IMR-90 (cell line): Measurements from ENCODE around the gene SFXN2. TPM values are rescaled to one million over a fixed set of nuclear protein-coding genes. Genes with fewer than 3 reads are reported as not detected.

Source experiments
- ATAC-seq: fragments of 200-7000 bp; cut with Tn5 transposase; 2 replicates; pipeline ENCODE4 v1.9.1; 2020; ENCODE audit warnings: low read depth, mild to moderate bottlenecking, moderate library complexity
- BruUV-seq: library from RNA; stranded (reverse); fragments of 400-500 nt; replicated peaks from 2 replicates; lab custom pipeline; 2021; lab: Mats Ljungman, UMichigan
- CTCF ChIA-PET: fragments of 300-600 bp; formaldehyde crosslinking; extraction: SDS; loops from one replicate; lab custom pipeline; 2021; ENCODE audit warnings: antibody characterized with exemption; lab: Yijun Ruan, JAX
- POLR2A ChIA-PET: fragments of 300-600 bp; sonication (Branson Sonifier 250); formaldehyde crosslinking; loops from one replicate; lab custom pipeline; 2022; ENCODE audit warnings: antibody characterized with exemption; ENCODE audit not compliant: unreplicated experiment; lab: Charles Lee
- DNase-seq: peaks from one replicate; pipeline ENCODE4 v3.0.0; 2013
- H2AFZ ChIP-seq: replicated peaks from 2 replicates; pipeline ENCODE3; 2013; ENCODE audit warnings: low read length, mild to moderate bottlenecking; ENCODE audit not compliant: poor library complexity
- H2AK5ac ChIP-seq: 2 replicates; pipeline ENCODE4 v1.6.1; 2013; ENCODE audit warnings: low read depth, low read length, inconsistent platforms
- H2AK9ac ChIP-seq: replicated peaks from 2 replicates; pipeline ENCODE3; 2013; ENCODE audit warnings: mild to moderate bottlenecking, low read depth, low read length, moderate library complexity; ENCODE audit not compliant: poor library complexity
- H2BK120ac ChIP-seq: 2 replicates; pipeline ENCODE4 v1.6.1; 2013; ENCODE audit warnings: low read depth, low read length, inconsistent platforms
- H2BK15ac ChIP-seq: 3 replicates; pipeline ENCODE4 v1.6.1; 2013; ENCODE audit warnings: low read depth, low read length, inconsistent platforms
- H2BK20ac ChIP-seq: 2 replicates; pipeline ENCODE4 v1.6.1; 2013; ENCODE audit warnings: low read depth, mild to moderate bottlenecking, inconsistent platforms, low read length, moderate library complexity
- H2BK5ac ChIP-seq: 2 replicates; pipeline ENCODE4 v1.6.1; 2013; ENCODE audit warnings: mild to moderate bottlenecking, low read depth, low read length, inconsistent platforms; ENCODE audit not compliant: poor library complexity, severe bottlenecking
- H3K14ac ChIP-seq: replicated peaks from 2 replicates; pipeline ENCODE4 v1.6.1; 2013; ENCODE audit warnings: low read depth, low read length, inconsistent platforms
- H3K18ac ChIP-seq: 2 replicates; pipeline ENCODE4 v1.6.1; 2013; ENCODE audit warnings: low read depth, low read length, control low read depth
- H3K23ac ChIP-seq: 2 replicates; pipeline ENCODE4 v1.6.1; 2013; ENCODE audit warnings: low read depth, low read length, inconsistent platforms
- H3K27ac ChIP-seq: 2 replicates; pipeline ENCODE4 v1.5.1; 2013; ENCODE audit warnings: mild to moderate bottlenecking, control low read depth, low read length; ENCODE audit not compliant: insufficient read depth
- H3K27me3 ChIP-seq: 2 replicates; pipeline ENCODE4 v1.6.1; 2013; ENCODE audit warnings: low read length; ENCODE audit not compliant: control insufficient read depth, insufficient read depth
- H3K36me3 ChIP-seq: 2 replicates; pipeline ENCODE4 v1.6.1; 2013; ENCODE audit warnings: low read length, mixed read lengths; ENCODE audit not compliant: control insufficient read depth, insufficient read depth
- H3K4ac ChIP-seq: 2 replicates; pipeline ENCODE4 v1.6.1; 2013; ENCODE audit warnings: low read depth, low read length, inconsistent platforms
- H3K4me1 ChIP-seq: 2 replicates; pipeline ENCODE4 v1.6.1; 2013; ENCODE audit warnings: low read length, mixed read lengths; ENCODE audit not compliant: control insufficient read depth, insufficient read depth
- H3K4me2 ChIP-seq: 2 replicates; pipeline ENCODE4 v1.6.1; 2013; ENCODE audit warnings: low read depth, mild to moderate bottlenecking, control low read depth, low read length, moderate library complexity
- H3K4me3 ChIP-seq: 2 replicates; pipeline ENCODE4 v1.5.1; 2013; ENCODE audit warnings: low read depth, mild to moderate bottlenecking, control low read depth, low read length, moderate library complexity; ENCODE audit not compliant: insufficient read depth
- H3K56ac ChIP-seq: 2 replicates; pipeline ENCODE4 v1.6.1; 2013; ENCODE audit warnings: low read length, inconsistent platforms; ENCODE audit not compliant: insufficient read depth; ENCODE audit errors: extremely low read depth
- H3K79me1 ChIP-seq, 2 experiments: 2 replicates each; pipeline ENCODE4 v1.6.1; 2013; ENCODE audit warnings: low read length in 2 of 2, inconsistent platforms in 1 of 2, low read depth in 1 of 2
- H3K9ac ChIP-seq: 2 replicates; pipeline ENCODE4 v1.6.1; 2013; ENCODE audit warnings: low read depth, low read length, control low read depth
- H3K9me1 ChIP-seq: 2 replicates; pipeline ENCODE4 v1.6.1; 2013; ENCODE audit warnings: low read length, inconsistent platforms; ENCODE audit not compliant: insufficient read depth
- H3K9me3 ChIP-seq: 2 replicates; pipeline ENCODE4 v1.6.1; 2013; ENCODE audit warnings: low read length; ENCODE audit not compliant: control insufficient read depth, insufficient read depth
- H4K20me1 ChIP-seq: 2 replicates; pipeline ENCODE4 v1.6.1; 2013; ENCODE audit warnings: low read length, inconsistent platforms; ENCODE audit not compliant: insufficient read depth
- H4K5ac ChIP-seq: 2 replicates; pipeline ENCODE4 v1.6.1; 2013; ENCODE audit warnings: mild to moderate bottlenecking, low read depth, low read length, control low read depth
- H4K8ac ChIP-seq, 2 experiments: 2 replicates each; pipeline ENCODE4 v1.6.1; 2013; ENCODE audit warnings: low read depth in 2 of 2, low read length in 2 of 2, control low read depth in 1 of 2, inconsistent platforms in 1 of 2
- H4K91ac ChIP-seq: 2 replicates; pipeline ENCODE4 v1.6.1; 2013; ENCODE audit warnings: low read depth, low read length, inconsistent platforms; ENCODE audit not compliant: insufficient read depth
- BHLHE40 ChIP-seq: fragments of 150-350 bp; IDR thresholded peaks from 2 replicates; pipeline ENCODE4 v1.6.1; 2016; ENCODE audit warnings: mild to moderate bottlenecking, low read depth, low read length
- CTCF ChIP-seq: conservative IDR thresholded peaks from 2 replicates; pipeline ENCODE4 v1.5.1; 2012; ENCODE audit warnings: mild to moderate bottlenecking, low read depth, low read length, improper control_type of control experiment
- MAZ ChIP-seq: IDR thresholded peaks from 2 replicates; pipeline ENCODE4 v1.6.1; 2012; ENCODE audit warnings: low read depth, mild to moderate bottlenecking, low read length, improper control_type of control experiment, moderate library complexity, borderline replicate concordance
- MXI1 ChIP-seq: IDR thresholded peaks from 2 replicates; pipeline ENCODE4 v1.6.1; 2012; ENCODE audit warnings: low read depth, mild to moderate bottlenecking, low read length, moderate library complexity, borderline replicate concordance
- POLR2A ChIP-seq: IDR thresholded peaks from 2 replicates; pipeline ENCODE4 v1.6.1; 2012; ENCODE audit warnings: mild to moderate bottlenecking, low read depth, low read length
- RAD21 ChIP-seq: IDR thresholded peaks from 2 replicates; pipeline ENCODE4 v1.6.1; 2012; ENCODE audit warnings: low read length, improper control_type of control experiment
- WGBS, 2 experiments: methylation state at CpG; one replicate each; pipeline versions ENCODE4 v1.1.5 to v1.1.7; 2013; ENCODE audit warnings: missing lambda C conversion rate in 2 of 2; ENCODE audit not compliant: insufficient read length in 1 of 2; ENCODE audit errors: extremely low coverage in 2 of 2; 5-methylcytosine and 5-hydroxymethylcytosine counted together
- dilution Hi-C: fragments of 300-500 bp; cut with HindIII; formaldehyde crosslinking; loops from one replicate; pipeline ENCODE4 v1.14.3; 2018; ENCODE audit warnings: low sequenced_read_pairs; ENCODE audit not compliant: unreplicated experiment
- in situ Hi-C: fragments of 300-500 bp; cut with MboI; formaldehyde crosslinking; loops from 3 replicates; pipeline ENCODE4 v1.14.3; 2019; ENCODE audit warnings: low sequenced_read_pairs, inconsistent platforms, mixed read lengths
- intact Hi-C: fragments of 100-400 bp; cut with micrococcal nuclease; formaldehyde crosslinking; loops from 2 replicates; pipeline ENCODE4 v1.10.0; 2022
- polyA plus RNA-seq, 3 experiments: library from polyadenylated mRNA; depleted of rRNA; stranded (reverse); fragments of >200 nt; gene quantifications; 2 replicates each; pipeline ENCODE4 v1.2.3, GENCODE V29; 2012; ENCODE audit warnings: low replicate concordance in 1 of 3
- total RNA-seq: library from RNA; depleted of rRNA; stranded (reverse); fragments of >200 nt; gene quantifications from 2 replicates; pipeline ENCODE4 v1.2.3, GENCODE V29; 2012
- TF ChIP-seq, protein P1 (sequence below): fragments of 150-350 bp; IDR thresholded peaks from 2 replicates; pipeline ENCODE4 v1.6.1; 2016; ENCODE audit warnings: low read depth, mild to moderate bottlenecking, low read length, moderate library complexity, borderline replicate concordance

Gene SFXN2
- total and polyA plus RNA-seq, 2 of the 4 experiments (the other 2 are of a cell fraction) = 6.9 to 11.7 TPM

GRCh38 chr10:102743588-102744373 lies 29.3 kb downstream of the SFXN2 start, which contains the start of gene WBP1L:
Gene WBP1L, plus strand, starts transcription at chr10:102743948. Its CDS starts 106 bp downstream, at chr10:102744054.
- H2AFZ ChIP-seq = peak within 1 kb of the TSS; percentile 90
- peak within 1 kb of the TSS; percentile 77 for H3K4me3 ChIP-seq
- H3K14ac ChIP-seq = peak within 1 kb of the TSS; percentile 97
- peak within 1 kb of the TSS; percentile 84 for H2BK5ac ChIP-seq
- no peaks in the 10 kb centered on the region for H3K4me1 ChIP-seq
- CTCF ChIA-PET = interaction anchor here (2.1 kb wide), 1 partner anchor 10 kb away, joined by 10 read pairs; no protein-coding TSS in a partner anchor
- dilution Hi-C loops (no loop called here), intact Hi-C loops (loop anchor here (1.0 to 5.0 kb wide), 2 partner anchors 9 to 39 kb away; no protein-coding TSS in a partner anchor), in situ Hi-C loops (no loop called here)
- peaks cover 20 to 40% of the 10 kb centered on the region in 2 experiments for H3K79me1 ChIP-seq
- H4K91ac ChIP-seq = peak within 1 kb of the TSS; percentile 87
- peak within 1 kb of the TSS; percentile 93 for H3K9ac ChIP-seq
- peak within 1 kb of the TSS; percentile 70 for H2BK15ac ChIP-seq
- H4K5ac ChIP-seq = peak within 1 kb of the TSS; percentile 98
- TF ChIP-seq POLR2A (peak; percentile 79; the same call in 1 of the 2 replicates), RAD21 (no peak), MAZ (peak; percentile 91; the same call in 1 of the 2 replicates), BHLHE40 (no peak), MXI1 (no peak), CTCF (no peak)
- TF ChIP-seq, protein P1, sequence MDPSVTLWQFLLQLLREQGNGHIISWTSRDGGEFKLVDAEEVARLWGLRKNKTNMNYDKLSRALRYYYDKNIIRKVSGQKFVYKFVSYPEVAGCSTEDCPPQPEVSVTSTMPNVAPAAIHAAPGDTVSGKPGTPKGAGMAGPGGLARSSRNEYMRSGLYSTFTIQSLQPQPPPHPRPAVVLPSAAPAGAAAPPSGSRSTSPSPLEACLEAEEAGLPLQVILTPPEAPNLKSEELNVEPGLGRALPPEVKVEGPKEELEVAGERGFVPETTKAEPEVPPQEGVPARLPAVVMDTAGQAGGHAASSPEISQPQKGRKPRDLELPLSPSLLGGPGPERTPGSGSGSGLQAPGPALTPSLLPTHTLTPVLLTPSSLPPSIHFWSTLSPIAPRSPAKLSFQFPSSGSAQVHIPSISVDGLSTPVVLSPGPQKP = no peak
- peak within 1 kb of the TSS; percentile 48 for H3K18ac ChIP-seq
- peak within 1 kb of the TSS; percentile 94 for H3K23ac ChIP-seq
- no peaks in the 10 kb centered on the region for H3K27me3 ChIP-seq
- peak; percentile 96 for ATAC-seq
- H3K9me3 ChIP-seq = no peaks in the 10 kb centered on the region
- peaks cover 16% of the 10 kb centered on the region; the same call in 1 of the 2 replicates for H4K20me1 ChIP-seq
- peak within 1 kb of the TSS; percentile 86 for H3K27ac ChIP-seq
- H3K4ac ChIP-seq = peak within 1 kb of the TSS; percentile 93
- peak within 1 kb of the TSS; percentile 68 for H2BK20ac ChIP-seq
- peak; percentile 99 for DNase-seq
- POLR2A ChIA-PET = interaction anchor here (0.7 kb wide), 1 partner anchor 848 kb away, joined by 7 read pairs; no protein-coding TSS in a partner anchor
- peak within 1 kb of the TSS; percentile 94 for H3K4me2 ChIP-seq
- peak within 1 kb of the TSS; percentile 99 to 100 for H4K8ac ChIP-seq
- WGBS, 2 experiments = 1% methylated on average over 25 of the region's 37 CpGs; no CpG with 5 or more reads in 1 of the 2 experiments
- H2AK5ac ChIP-seq = peak within 1 kb of the TSS; percentile 99
- no TSS peak for BruUV-seq
- peak within 1 kb of the TSS; percentile 79 for H2BK120ac ChIP-seq
- peak within 1 kb of the TSS; percentile 100 for H2AK9ac ChIP-seq
- H3K56ac ChIP-seq = peak within 1 kb of the TSS; percentile 53
- H3K9me1 ChIP-seq = peaks cover 11% of the 10 kb centered on the region; the same call in 1 of the 2 replicates
- no peaks in the 10 kb centered on the region for H3K36me3 ChIP-seq
